HG02798 (cell line): Measurements from ENCODE around the gene CHST15.
A peak's percentile ranks its signal among the peaks of the same experiment; 100 is the strongest.

Experiments used
- ATAC-seq: cut with Tn5 transposase; IDR thresholded peaks from one replicate; pipeline ENCODE4 v1.9.1; 2021; ENCODE audit warnings: mild to moderate bottlenecking; ENCODE audit not compliant: unreplicated experiment, poor library complexity

The CHST15 gene

GRCh38 chr10:124005991-124006392 is 87.4 kb downstream of the CHST15 start:
- ATAC-seq = no peak

- no peak for ATAC-seq
Measured at GRCh38 chr10:124005091-124005490, 88.3 kb downstream of the CHST15 start.

GRCh38 chr10:124004663-124005004 is 88.8 kb downstream of the CHST15 start:
- ATAC-seq = no peak

GRCh38 chr10:124003871-124004662 is 89.3 kb downstream of the CHST15 start:
- no peak for ATAC-seq

GRCh38 chr10:124003481-124003870 is 89.9 kb downstream of the CHST15 start:
- ATAC-seq = no peak

GRCh38 chr10:124003070-124003419 is 90.4 kb downstream of the CHST15 start:
- ATAC-seq = no peak

- no peak for ATAC-seq
Measured at GRCh38 chr10:124002391-124003069, 90.9 kb downstream of the CHST15 start.

GRCh38 chr10:124001391-124002148 is 91.8 kb downstream of the CHST15 start:
- no peak for ATAC-seq

GRCh38 chr10:124000792-124001201 is 92.6 kb downstream of the CHST15 start:
- ATAC-seq = no peak

GRCh38 chr10:123999956-124000615 is 93.3 kb downstream of the CHST15 start:
- no peak for ATAC-seq

- no peak for ATAC-seq
Measured at GRCh38 chr10:123999261-123999660, 94.1 kb downstream of the CHST15 start.

GRCh38 chr10:123998197-123999141 is 94.9 kb downstream of the CHST15 start:
- ATAC-seq = no peak

GRCh38 chr10:123997486-123998196 is 95.8 kb downstream of the CHST15 start:
- no peak for ATAC-seq

- no peak for ATAC-seq
Measured at GRCh38 chr10:123997013-123997412, 96.4 kb downstream of the CHST15 start.

- no peak for ATAC-seq
Measured at GRCh38 chr10:123996302-123996701, 97.1 kb downstream of the CHST15 start.

- ATAC-seq = peak; percentile 51
Measured at GRCh38 chr10:123995461-123996131, 97.8 kb downstream of the CHST15 start.

GRCh38 chr10:123995082-123995460 is 98.3 kb downstream of the CHST15 start:
- ATAC-seq = no peak

- ATAC-seq = peak; percentile 67
Measured at GRCh38 chr10:123994417-123995081, 98.8 kb downstream of the CHST15 start.
